Left ventricle myocardium inferior (tissue), 1 donor: ENCODE measurements around the gene MDH1B. TPM values are rescaled to one million over a fixed set of nuclear protein-coding genes. Genes with fewer than 3 reads are reported as not detected.
"Not testable (repeated sequence)": the region's sequence is repeated elsewhere in the genome, so short reads cannot be mapped to it uniquely, and the experiment has no call there.

Experiments used
- DNase-seq: peaks from one replicate; pipeline ENCODE4 v3.0.0-alpha.2; 2020
- H3K27ac ChIP-seq: fragments of 200-600 bp; replicated peaks from 2 replicates; pipeline ENCODE4 v1.8.0; 2021
- H3K27me3 ChIP-seq: fragments of 200-600 bp; 2 replicates; pipeline ENCODE4 v1.8.0; 2021; ENCODE audit warnings: low read depth
- H3K36me3 ChIP-seq: fragments of 200-600 bp; 2 replicates; pipeline ENCODE4 v1.8.0; 2021
- H3K4me1 ChIP-seq: fragments of 200-600 bp; 2 replicates; pipeline ENCODE4 v1.8.0; 2021
- H3K4me3 ChIP-seq: fragments of 200-600 bp; 2 replicates; pipeline ENCODE4 v1.8.0; 2021; ENCODE audit warnings: mild to moderate bottlenecking, moderate library complexity
- H3K9me3 ChIP-seq: fragments of 200-600 bp; replicated peaks from 2 replicates; pipeline ENCODE4 v1.8.0; 2021
- intact Hi-C: fragments of 100-400 bp; cut with micrococcal nuclease; formaldehyde crosslinking; loops from one replicate; pipeline ENCODE4 v1.11.0; 2022
- total RNA-seq: library from RNA; stranded (reverse); fragmentation: NEBNext Ultra II Directional; extraction: Animal tissue kit (Norgen Biotek cat#: 25700); gene quantifications from one replicate; pipeline ENCODE4 v1.2.1, GENCODE V29; 2021
- TF ChIP-seq, protein P1 (sequence below): fragments of 200-600 bp; IDR thresholded peaks from 2 replicates; pipeline ENCODE4 v1.8.0; 2021; ENCODE audit warnings: antibody characterized with exemption, mild to moderate bottlenecking, borderline replicate concordance
- donor health status: DM: no; HTN: yes; CAD: no; lungs with severe emphysema.

MDH1B gene
- total RNA-seq, 1 donor from 2014 or later: 0.69 TPM

GRCh38 chr2:206716623-206717022, 48.5 kb downstream of the MDH1B start:
- H3K4me1 ChIP-seq: no peaks in the 10 kb centered on the region
- no peaks in the 10 kb centered on the region for H3K27me3 ChIP-seq
- H3K9me3 ChIP-seq: peaks cover 8% of the 10 kb centered on the region
- TF ChIP-seq, protein P1, sequence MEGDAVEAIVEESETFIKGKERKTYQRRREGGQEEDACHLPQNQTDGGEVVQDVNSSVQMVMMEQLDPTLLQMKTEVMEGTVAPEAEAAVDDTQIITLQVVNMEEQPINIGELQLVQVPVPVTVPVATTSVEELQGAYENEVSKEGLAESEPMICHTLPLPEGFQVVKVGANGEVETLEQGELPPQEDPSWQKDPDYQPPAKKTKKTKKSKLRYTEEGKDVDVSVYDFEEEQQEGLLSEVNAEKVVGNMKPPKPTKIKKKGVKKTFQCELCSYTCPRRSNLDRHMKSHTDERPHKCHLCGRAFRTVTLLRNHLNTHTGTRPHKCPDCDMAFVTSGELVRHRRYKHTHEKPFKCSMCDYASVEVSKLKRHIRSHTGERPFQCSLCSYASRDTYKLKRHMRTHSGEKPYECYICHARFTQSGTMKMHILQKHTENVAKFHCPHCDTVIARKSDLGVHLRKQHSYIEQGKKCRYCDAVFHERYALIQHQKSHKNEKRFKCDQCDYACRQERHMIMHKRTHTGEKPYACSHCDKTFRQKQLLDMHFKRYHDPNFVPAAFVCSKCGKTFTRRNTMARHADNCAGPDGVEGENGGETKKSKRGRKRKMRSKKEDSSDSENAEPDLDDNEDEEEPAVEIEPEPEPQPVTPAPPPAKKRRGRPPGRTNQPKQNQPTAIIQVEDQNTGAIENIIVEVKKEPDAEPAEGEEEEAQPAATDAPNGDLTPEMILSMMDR: no peak
- DNase-seq: no peak
- intact Hi-C loops: no loop called here
- no peak overlapping the region for H3K27ac ChIP-seq
- H3K4me3 ChIP-seq: no peak overlapping the region
- H3K36me3 ChIP-seq: no peaks in the 10 kb centered on the region

GRCh38 chr2:206715183-206715582, 49.9 kb downstream of the MDH1B start:
- H3K27me3 ChIP-seq, H3K36me3 ChIP-seq, H3K4me3 ChIP-seq, H3K27ac ChIP-seq, DNase-seq, intact Hi-C loops, H3K9me3 ChIP-seq, H3K4me1 ChIP-seq: not testable (repeated sequence)

DNA sequence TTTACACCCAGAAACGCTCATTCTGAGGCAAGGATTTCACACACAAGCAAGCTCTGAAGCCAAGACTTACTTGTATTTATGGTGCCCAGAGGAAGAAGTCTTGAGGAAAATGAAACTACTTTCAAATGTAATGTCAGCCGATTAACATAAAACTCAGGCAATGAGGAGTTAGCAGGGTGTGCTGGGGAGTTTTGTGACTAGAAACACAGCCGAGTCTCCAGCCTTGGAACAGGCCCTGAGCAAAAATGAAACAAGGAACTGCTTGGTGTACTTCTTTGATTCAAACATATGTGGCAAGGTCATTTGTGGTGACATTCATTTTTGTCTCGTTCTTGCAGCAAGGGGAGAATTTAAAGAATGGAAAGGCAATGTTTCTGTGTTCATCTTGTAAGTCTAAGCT, 51.4 kb downstream of the MDH1B start:
- intact Hi-C loops: no loop called here

GRCh38 chr2:206708286-206708685, 56.8 kb downstream of the MDH1B start:
- H3K36me3 ChIP-seq: no peaks in the 10 kb centered on the region
- H3K27me3 ChIP-seq: peaks cover 9% of the 10 kb centered on the region
- no peak overlapping the region for H3K27ac ChIP-seq
- no peaks in the 10 kb centered on the region for H3K4me1 ChIP-seq
- TF ChIP-seq, protein P1: no peak
- DNase-seq: no peak
- intact Hi-C loops: no loop called here
- H3K4me3 ChIP-seq: no peak overlapping the region
- H3K9me3 ChIP-seq: no peaks in the 10 kb centered on the region

More for the DNA sequence above, 51.4 kb downstream of the MDH1B start:
- Histone ChIP-seq H3K27me3 (no peaks in the 10 kb centered on the region), H3K9me3 (no peaks in the 10 kb centered on the region), H3K4me3 (no peak overlapping the region), H3K27ac (no peak overlapping the region), H3K36me3 (no peaks in the 10 kb centered on the region), H3K4me1 (no peaks in the 10 kb centered on the region)
- no peak for DNase-seq
- TF ChIP-seq, protein P1: no peak

DNA sequence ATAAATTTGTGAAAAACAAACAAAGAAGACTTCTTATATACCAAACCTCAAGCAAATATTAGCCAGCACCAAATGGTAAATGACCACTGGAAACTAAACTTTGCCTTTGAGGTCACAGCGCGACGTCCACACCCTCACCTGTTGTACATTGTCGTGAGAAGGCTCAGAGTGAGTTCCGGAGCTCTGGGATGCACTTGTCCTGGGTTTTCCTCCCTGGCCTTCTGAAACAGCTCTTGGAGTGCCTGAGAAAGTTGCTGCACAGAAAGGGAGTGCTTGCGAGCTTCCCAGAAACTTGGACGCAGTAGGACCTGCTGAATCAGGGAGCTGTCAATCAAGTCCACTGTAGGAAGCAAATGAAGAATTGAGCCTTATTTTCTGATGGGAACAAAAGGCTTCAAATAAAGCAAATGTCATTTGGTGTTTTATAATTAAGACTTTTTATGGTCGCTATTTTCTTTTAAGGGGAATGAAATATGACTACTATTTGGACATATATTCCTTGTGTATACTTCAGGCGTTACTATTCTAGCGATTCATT, 57.9 kb downstream of the MDH1B start:
- Histone ChIP-seq H3K27me3 (peaks cover 9% of the 10 kb centered on the region), H3K4me3 (no peak overlapping the region), H3K36me3 (no peaks in the 10 kb centered on the region), H3K4me1 (no peaks in the 10 kb centered on the region), H3K9me3 (no peaks in the 10 kb centered on the region), H3K27ac (no peak overlapping the region)
- TF ChIP-seq, protein P1: no peak
- no peak for DNase-seq
- intact Hi-C loops: no loop called here

GRCh38 chr2:206701952-206702605, 63.0 kb downstream of the MDH1B start:
- Histone ChIP-seq H3K4me3 (no peak overlapping the region), H3K4me1 (no peaks in the 10 kb centered on the region), H3K27me3 (peaks cover 35% of the 10 kb centered on the region), H3K9me3 (no peaks in the 10 kb centered on the region), H3K27ac (no peak overlapping the region), H3K36me3 (no peaks in the 10 kb centered on the region)
- TF ChIP-seq, protein P1: no peak
- DNase-seq: no peak
- intact Hi-C loops: no loop called here
